ENCODE measurements around the gene BBOF1. TPM values are rescaled to one million over a fixed set of nuclear protein-coding genes. Genes with fewer than 3 reads are reported as not detected.

BBOF1 gene
- total RNA-seq, 1 donor from 2014 or later: 9.3 TPM

GRCh38 chr14:74035556-74035955 is 16.4 kb downstream of the BBOF1 start:
- H3K4me1 Mint-ChIP-seq (ENCODE audit: low read depth): no peaks in the 10 kb centered on the region
- peaks cover 9% of the 10 kb centered on the region for H3K36me3 Mint-ChIP-seq (ENCODE audit: low read depth)
- no peaks in the 10 kb centered on the region for H3K9me3 Mint-ChIP-seq (ENCODE audit: low read depth)

GRCh38 chr14:74038020-74038859 is 19.1 kb downstream of the BBOF1 start:
- H3K36me3 Mint-ChIP-seq (ENCODE audit: low read depth): peaks cover 7% of the 10 kb centered on the region
- no peaks in the 10 kb centered on the region for H3K9me3 Mint-ChIP-seq (ENCODE audit: low read depth)
- no peak for DNase-seq (ENCODE audit: low spot score)
- H3K27ac Mint-ChIP-seq (ENCODE audit: unreplicated experiment): no peak overlapping the region
- H3K4me1 Mint-ChIP-seq (ENCODE audit: low read depth): no peaks in the 10 kb centered on the region
- H3K4me3 Mint-ChIP-seq (ENCODE audit: unreplicated experiment): no peak overlapping the region
- TF ChIP-seq CTCF (IDR thresholded peaks at IDR 0.05): peak; percentile 91
- H3K27me3 Mint-ChIP-seq (ENCODE audit: low read depth): no peaks in the 10 kb centered on the region

More at GRCh38 chr14:74035556-74035955, 16.4 kb downstream of the BBOF1 start:
- no peak for TF ChIP-seq CTCF (IDR thresholded peaks at IDR 0.05)
- Mint-ChIP-seq H3K4me3 (ENCODE audit: unreplicated experiment) (no peak overlapping the region), H3K27me3 (ENCODE audit: low read depth) (no peaks in the 10 kb centered on the region), H3K27ac (ENCODE audit: unreplicated experiment) (no peak overlapping the region)
- DNase-seq (ENCODE audit: low spot score): no peak

- Mint-ChIP-seq H3K4me3 (ENCODE audit: unreplicated experiment) (no peak overlapping the region), H3K9me3 (ENCODE audit: low read depth) (no peaks in the 10 kb centered on the region), H3K36me3 (ENCODE audit: low read depth) (peaks cover 6% of the 10 kb centered on the region), H3K27me3 (ENCODE audit: low read depth) (no peaks in the 10 kb centered on the region), H3K4me1 (ENCODE audit: low read depth) (no peaks in the 10 kb centered on the region), H3K27ac (ENCODE audit: unreplicated experiment) (no peak overlapping the region)
- no peak for TF ChIP-seq CTCF (IDR thresholded peaks at IDR 0.05)
- DNase-seq (ENCODE audit: low spot score): no peak
Observed at GRCh38 chr14:74042296-74042695, 23.1 kb downstream of the BBOF1 start.

GRCh38 chr14:74045522-74045921 is 26.4 kb downstream of the BBOF1 start:
- TF ChIP-seq CTCF (IDR thresholded peaks at IDR 0.05): no peak
- Mint-ChIP-seq H3K9me3 (ENCODE audit: low read depth) (no peaks in the 10 kb centered on the region), H3K4me1 (ENCODE audit: low read depth) (no peaks in the 10 kb centered on the region), H3K4me3 (ENCODE audit: unreplicated experiment) (no peak overlapping the region), H3K36me3 (ENCODE audit: low read depth) (peaks cover 5% of the 10 kb centered on the region), H3K27ac (ENCODE audit: unreplicated experiment) (no peak overlapping the region), H3K27me3 (ENCODE audit: low read depth) (no peaks in the 10 kb centered on the region)
- no peak for DNase-seq (ENCODE audit: low spot score)

GRCh38 chr14:74048281-74048680 is 29.1 kb downstream of the BBOF1 start:
- Mint-ChIP-seq H3K4me1 (ENCODE audit: low read depth) (no peaks in the 10 kb centered on the region), H3K27me3 (ENCODE audit: low read depth) (no peaks in the 10 kb centered on the region), H3K9me3 (ENCODE audit: low read depth) (no peaks in the 10 kb centered on the region), H3K4me3 (ENCODE audit: unreplicated experiment) (no peak overlapping the region), H3K27ac (ENCODE audit: unreplicated experiment) (no peak overlapping the region), H3K36me3 (ENCODE audit: low read depth) (peaks cover 3% of the 10 kb centered on the region)
- no peak for DNase-seq (ENCODE audit: low spot score)
- TF ChIP-seq CTCF (IDR thresholded peaks at IDR 0.05): no peak
